ENCODE measurements around the gene UCHL1.
"Not testable (repeated sequence)": the region's sequence is repeated elsewhere in the genome, so short reads cannot be mapped to it uniquely, and the experiment has no call there.

Gene UCHL1

GRCh38 chr4:41290479-41290878 is 33.8 kb downstream of the UCHL1 start:
- DNase-seq (ENCODE audit: low read depth in 2 of 2) = no peak

- DNase-seq (ENCODE audit: low read depth in 2 of 2) = no peak
Observed at GRCh38 chr4:41294445-41295062, 37.8 kb downstream of the UCHL1 start.

DNA sequence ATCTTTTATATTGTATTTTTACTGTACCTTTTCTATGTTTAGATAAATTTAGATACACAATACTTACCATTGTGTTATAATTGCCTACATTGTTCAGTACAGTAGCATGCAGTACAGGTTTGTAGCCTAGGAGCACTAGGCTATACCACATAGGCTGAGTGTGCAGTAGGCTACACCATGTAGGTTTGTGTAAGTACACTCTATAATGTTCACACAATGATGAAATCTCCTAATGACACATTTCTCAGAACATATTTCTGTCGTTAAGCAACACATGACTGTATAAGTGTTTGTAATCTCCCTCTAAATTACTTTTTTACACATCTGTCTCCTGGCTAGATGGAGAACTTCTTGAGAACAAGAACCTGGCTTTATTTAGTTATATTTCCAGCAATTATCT is 40.3 kb downstream of the UCHL1 start:
- no peak for DNase-seq (ENCODE audit: low read depth in 2 of 2)

- DNase-seq (ENCODE audit: low read depth in 2 of 2) = no peak
Observed at GRCh38 chr4:41297832-41298231, 41.1 kb downstream of the UCHL1 start.

DNA sequence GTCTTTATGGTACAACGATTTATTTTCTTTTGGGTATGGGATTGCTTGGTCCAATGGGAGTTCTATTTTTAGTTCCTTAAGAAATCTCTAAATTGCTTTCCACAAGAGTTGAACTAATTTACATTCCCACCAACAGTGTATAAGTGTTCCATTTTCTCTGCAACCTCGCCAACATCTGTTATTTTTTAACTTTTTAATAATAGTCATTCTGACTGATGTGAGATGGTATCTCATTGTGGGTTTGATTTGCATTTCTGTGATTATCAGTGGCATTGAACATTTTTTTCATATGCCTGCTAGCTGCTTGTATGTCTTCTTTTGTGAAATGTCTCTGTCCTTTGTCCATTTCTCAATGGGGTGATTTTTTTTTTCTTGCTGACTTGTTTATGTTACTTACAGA is 42.8 kb downstream of the UCHL1 start:
- no peak for DNase-seq (ENCODE audit: low read depth in 2 of 2)

- DNase-seq (ENCODE audit: low read depth in 2 of 2) = no peak
Observed at GRCh38 chr4:41301137-41301536, 44.4 kb downstream of the UCHL1 start.

DNA sequence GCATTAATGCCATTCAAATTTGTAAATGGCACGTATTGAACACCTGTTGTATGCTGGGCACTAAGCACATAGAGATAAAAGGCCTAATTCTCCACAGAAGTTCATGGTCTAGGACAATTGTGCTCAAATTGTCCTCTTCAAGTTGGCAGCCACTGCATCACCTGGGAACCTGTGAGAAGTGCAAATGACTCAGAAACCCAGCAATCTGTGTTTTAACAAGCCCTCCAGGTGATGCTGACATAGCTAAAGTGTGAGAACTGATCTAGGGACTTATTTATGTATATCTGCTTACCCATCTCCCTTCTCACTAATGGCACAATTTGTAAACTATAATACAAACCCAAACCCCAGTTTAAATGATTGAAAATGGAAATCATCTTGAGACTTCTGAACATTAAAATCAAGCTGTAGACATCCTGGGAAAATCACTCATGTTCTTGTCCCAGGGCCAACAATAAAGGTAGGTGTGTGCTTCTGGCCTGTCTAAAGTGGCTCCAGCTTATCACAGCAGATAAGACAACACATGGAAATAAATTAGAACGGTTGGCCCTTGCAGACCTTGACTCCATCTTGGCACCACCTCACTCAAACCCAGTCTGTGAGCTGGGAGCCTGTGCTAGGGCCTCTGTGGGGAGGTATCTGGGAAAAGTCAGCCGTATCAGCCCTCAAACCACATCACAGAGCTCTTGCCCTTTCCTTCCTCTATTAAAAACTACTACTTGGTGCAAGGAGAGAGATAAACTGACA is 46.8 kb downstream of the UCHL1 start:
- no peak for DNase-seq (ENCODE audit: low read depth in 2 of 2)

GRCh38 chr4:41304221-41304620 is 47.5 kb downstream of the UCHL1 start:
- DNase-seq (ENCODE audit: low read depth in 2 of 2) = no peak

DNA sequence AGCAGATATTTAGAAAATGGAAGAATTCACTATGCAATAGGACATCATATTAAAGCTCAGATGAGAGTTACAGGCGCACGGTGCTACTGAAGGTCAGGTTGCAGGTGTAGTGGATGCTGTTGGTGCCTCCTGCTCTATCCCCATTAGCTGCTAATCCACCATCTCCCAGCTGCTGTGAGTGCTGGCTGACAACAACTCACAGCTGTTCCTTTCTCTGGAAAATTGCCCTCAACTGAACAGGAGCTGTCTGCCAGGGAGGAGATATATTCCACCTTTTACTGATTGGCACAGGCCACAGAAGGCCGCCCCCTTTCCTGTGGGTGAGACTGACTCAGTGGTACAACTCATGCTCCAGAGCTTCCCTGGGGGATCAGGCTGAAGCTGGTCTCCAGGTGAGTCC is 48.7 kb downstream of the UCHL1 start:
- no peak for DNase-seq (ENCODE audit: low read depth in 2 of 2)

GRCh38 chr4:41307638-41308037 is 50.9 kb downstream of the UCHL1 start:
- no peak for DNase-seq (ENCODE audit: low read depth in 2 of 2)

DNA sequence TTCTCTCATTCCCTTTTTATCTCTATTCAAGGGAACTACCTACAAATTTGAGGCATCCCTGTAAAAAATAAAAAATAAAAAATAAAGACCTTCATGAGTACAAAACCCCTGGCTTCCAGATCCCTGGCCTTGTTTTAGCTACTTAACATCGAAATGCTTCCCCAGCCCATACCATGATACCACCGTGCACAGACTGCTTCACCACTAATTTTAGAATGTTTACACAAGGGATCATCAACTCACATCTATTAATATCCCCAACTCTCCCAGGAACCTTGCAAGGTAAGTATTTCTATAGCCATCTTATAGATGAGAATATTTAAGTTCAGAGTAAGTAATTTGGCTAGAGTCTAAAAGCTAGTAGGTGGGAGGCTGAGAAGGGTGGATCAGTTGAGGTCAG is 51.7 kb downstream of the UCHL1 start:
- no peak for DNase-seq (ENCODE audit: low read depth in 2 of 2)

DNA sequence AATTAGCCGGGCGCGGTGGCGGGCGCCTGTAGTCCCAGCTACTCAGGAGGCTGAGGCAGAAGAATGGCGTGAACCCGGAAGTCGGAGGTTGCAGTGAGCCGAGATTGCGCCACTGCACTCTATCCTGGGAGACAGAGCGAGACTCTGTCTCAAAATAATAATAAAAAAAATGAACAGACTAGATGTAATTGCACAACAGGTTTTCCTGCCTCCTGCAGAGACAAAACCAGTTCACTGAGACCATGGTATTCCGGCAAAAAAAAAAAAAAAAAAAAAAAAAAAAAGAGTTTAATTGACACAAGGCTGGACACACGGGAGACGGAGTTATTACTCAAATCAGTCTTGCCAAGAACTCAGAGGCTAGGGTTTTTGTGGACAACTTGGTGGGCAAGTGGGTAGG is 58.7 kb downstream of the UCHL1 start:
- DNase-seq (ENCODE audit: low read depth in 2 of 2) = not testable (repeated sequence)

GRCh38 chr4:41315862-41316261 is 59.1 kb downstream of the UCHL1 start:
- DNase-seq (ENCODE audit: low read depth in 2 of 2) = no peak

All from stimulated activated CD4-positive, alpha-beta T cell treated with anti-CD3 and anti-CD28 coated beads, Interleukin-1b, Interleukin-23, amount 100 ng/mL, for 4 hours (primary cell).